SU-DHL-6 (cell line): ENCODE measurements around the gene RAP1GAP.

Experiments used
- H2AFZ ChIP-seq: fragments of 200-600 bp; sonication (generic); 2 replicates; pipeline ENCODE4 v1.6.1; 2014; ENCODE audit warnings: low read depth, mild to moderate bottlenecking, moderate library complexity, mixed read lengths, antibody characterized with exemption, low read length; ENCODE audit not compliant: severe bottlenecking
- H3F3A ChIP-seq: fragments of 200-600 bp; shearing (Covaris generic); 2 replicates; pipeline ENCODE4 v1.6.0; 2016; ENCODE audit warnings: antibody characterized with exemption, mild to moderate bottlenecking; ENCODE audit not compliant: insufficient read depth
- H3K27ac ChIP-seq: fragments of 200-600 bp; sonication (generic); 2 replicates; pipeline ENCODE4 v1.5.1; 2016; ENCODE audit warnings: low read depth, mild to moderate bottlenecking, low read length, moderate library complexity, mixed read lengths
- H3K27me3 ChIP-seq: fragments of 200-600 bp; sonication (generic), shearing (Covaris generic); 2 replicates; pipeline ENCODE4 v1.6.0; 2014; ENCODE audit warnings: mild to moderate bottlenecking, low read length
- H3K36me3 ChIP-seq: fragments of 200-600 bp; sonication (generic); 2 replicates; pipeline ENCODE4 v1.6.1; 2014; ENCODE audit warnings: mild to moderate bottlenecking, low read length, mixed read lengths
- H3K4me2 ChIP-seq: fragments of 300-600, 200-600 bp; shearing (Covaris generic), sonication (generic); 2 replicates; pipeline ENCODE4 v1.6.0; 2014; ENCODE audit warnings: low read length, low read depth, mild to moderate bottlenecking; ENCODE audit not compliant: poor library complexity, severe bottlenecking
- H3K4me3 ChIP-seq: fragments of 200-600 bp; sonication (generic); 2 replicates; pipeline ENCODE4 v1.5.1; 2014; ENCODE audit warnings: antibody characterized with exemption, low read length, mild to moderate bottlenecking, mixed read lengths; ENCODE audit not compliant: insufficient read depth, poor library complexity, severe bottlenecking
- H3K79me2 ChIP-seq: fragments of 200-600 bp; sonication (generic); 2 replicates; pipeline ENCODE4 v1.6.1; 2014; ENCODE audit warnings: mild to moderate bottlenecking, low read length, moderate library complexity; ENCODE audit not compliant: insufficient read depth
- H3K9ac ChIP-seq: fragments of 200-600 bp; sonication (generic); 2 replicates; pipeline ENCODE4 v1.7.0; 2014; ENCODE audit warnings: mild to moderate bottlenecking, low read length
- H3K9me2 ChIP-seq: fragments of 200-600 bp; sonication (generic); replicated peaks from 2 replicates; pipeline ENCODE4 v1.6.1; 2014; ENCODE audit warnings: low read length; ENCODE audit not compliant: insufficient read depth
- H3K9me3 ChIP-seq: fragments of 200-600 bp; sonication (generic); 2 replicates; pipeline ENCODE4 v1.6.1; 2014; ENCODE audit warnings: low read length, mixed read lengths; ENCODE audit not compliant: insufficient read depth
- H4K20me1 ChIP-seq: fragments of 200-600 bp; sonication (generic); 2 replicates; pipeline ENCODE4 v1.6.1; 2014; ENCODE audit warnings: low read depth, mild to moderate bottlenecking, antibody characterized with exemption, low read length, moderate library complexity, mixed read lengths
- CTCF ChIP-seq: fragments of 200-600 bp; sonication (generic); IDR thresholded peaks from one replicate; pipeline ENCODE4 v1.5.1; 2017; ENCODE audit warnings: antibody characterized with exemption, mild to moderate bottlenecking, low read length, moderate library complexity; ENCODE audit not compliant: insufficient read depth, poor library complexity, severe bottlenecking
- EZH2phosphoT487 ChIP-seq: fragments of 200-600 bp; sonication (generic), shearing (Covaris generic); conservative IDR thresholded peaks from 2 replicates; pipeline ENCODE4 v1.6.1; 2018; ENCODE audit warnings: mild to moderate bottlenecking, antibody characterized with exemption, low read length, moderate library complexity, mixed read lengths

The RAP1GAP gene

GRCh38 chr1:21621051-21621450, 48.1 kb downstream of the RAP1GAP start:
- no peak overlapping the region for H2AFZ ChIP-seq
- no peaks in the 10 kb centered on the region for H3K9me3 ChIP-seq
- TF ChIP-seq EZH2phosphoT487, result no peak
- no peak for TF ChIP-seq CTCF
- no peak overlapping the region for H3K9ac ChIP-seq
- H3K36me3 ChIP-seq, result no peaks in the 10 kb centered on the region
- H3K4me3 ChIP-seq, result no peak overlapping the region
- H4K20me1 ChIP-seq, result no peaks in the 10 kb centered on the region
- H3K9me2 ChIP-seq, result no peaks in the 10 kb centered on the region
- H3K4me2 ChIP-seq, result no peak overlapping the region
- no peak overlapping the region for H3K27ac ChIP-seq
- no peaks in the 10 kb centered on the region for H3F3A ChIP-seq
- H3K79me2 ChIP-seq, result no peaks in the 10 kb centered on the region
- H3K27me3 ChIP-seq, result no peaks in the 10 kb centered on the region

- Histone ChIP-seq H3K79me2 (no peaks in the 10 kb centered on the region), H3K4me3 (no peak overlapping the region), H3K9me2 (no peaks in the 10 kb centered on the region), H3K36me3 (no peaks in the 10 kb centered on the region), H4K20me1 (no peaks in the 10 kb centered on the region), H3K27me3 (no peaks in the 10 kb centered on the region), H3K9ac (no peak overlapping the region), H3K4me2 (no peak overlapping the region), H3K9me3 (no peaks in the 10 kb centered on the region), H3F3A (no peaks in the 10 kb centered on the region), H3K27ac (no peak overlapping the region), H2AFZ (no peak overlapping the region)
- no peak for TF ChIP-seq CTCF
- no peak for TF ChIP-seq EZH2phosphoT487
Observed at GRCh38 chr1:21620496-21620895, 48.7 kb downstream of the RAP1GAP start.

- Histone ChIP-seq H3K9me3 (no peaks in the 10 kb centered on the region), H4K20me1 (no peaks in the 10 kb centered on the region), H3K36me3 (no peaks in the 10 kb centered on the region), H3K9ac (no peak overlapping the region), H3K27ac (no peak overlapping the region), H2AFZ (no peak overlapping the region), H3K4me3 (no peak overlapping the region), H3K4me2 (no peak overlapping the region), H3K9me2 (no peaks in the 10 kb centered on the region), H3K27me3 (no peaks in the 10 kb centered on the region), H3K79me2 (no peaks in the 10 kb centered on the region), H3F3A (no peaks in the 10 kb centered on the region)
- TF ChIP-seq CTCF, result no peak
- TF ChIP-seq EZH2phosphoT487, result no peak
Observed at GRCh38 chr1:21620011-21620410, 49.1 kb downstream of the RAP1GAP start.

- TF ChIP-seq CTCF (no peak), EZH2phosphoT487 (no peak)
- Histone ChIP-seq H3K4me2 (no peak overlapping the region), H2AFZ (no peak overlapping the region), H3K9me2 (no peaks in the 10 kb centered on the region), H3K9me3 (no peaks in the 10 kb centered on the region), H3K36me3 (no peaks in the 10 kb centered on the region), H3F3A (no peaks in the 10 kb centered on the region), H4K20me1 (no peaks in the 10 kb centered on the region), H3K9ac (no peak overlapping the region), H3K4me3 (no peak overlapping the region), H3K27ac (no peak overlapping the region), H3K27me3 (no peaks in the 10 kb centered on the region), H3K79me2 (no peaks in the 10 kb centered on the region)
Observed at GRCh38 chr1:21619375-21619947, 49.7 kb downstream of the RAP1GAP start.
